NCI-H1048 (cell line): ENCODE measurements around the gene PDXP.
A peak's percentile ranks its signal among the peaks of the same experiment; 100 is the strongest.
"Not testable (repeated sequence)": the region's sequence is repeated elsewhere in the genome, so short reads cannot be mapped to it uniquely, and the experiment has no call there.

Experiments
- DNase-seq: peaks from one replicate; lab custom pipeline; 2025; lab: John Stamatoyannopoulos, UW

PDXP gene

GRCh38 chr22:37658133-37659065 is at the start of gene PDXP:
Gene PDXP (plus strand): TSS chr22:37658723. CDS start chr22:37658783, 60 bp downstream.
- peak; percentile 99 for DNase-seq

- no peak for DNase-seq
These were observed 49.0 kb upstream of the PDXP start for GRCh38 chr22:37609240-37610152.

- not testable (repeated sequence) for DNase-seq
These were observed 48.4 kb upstream of the PDXP start for GRCh38 chr22:37610153-37610475.

GRCh38 chr22:37610480-37611129 is 47.9 kb upstream of the PDXP start:
- DNase-seq = no peak

- no peak for DNase-seq
These were observed 47.3 kb upstream of the PDXP start for GRCh38 chr22:37611207-37611606.

- no peak for DNase-seq
These were observed 42.1 kb upstream of the PDXP start for GRCh38 chr22:37616201-37617083.

- DNase-seq = no peak
These were observed 41.1 kb upstream of the PDXP start for GRCh38 chr22:37617431-37617830.

GRCh38 chr22:37618072-37618656 is 40.4 kb upstream of the PDXP start:
- no peak for DNase-seq

GRCh38 chr22:37618674-37619073 is 39.8 kb upstream of the PDXP start:
- no peak for DNase-seq

GRCh38 chr22:37619991-37620390 is 38.5 kb upstream of the PDXP start:
- DNase-seq = no peak

- no peak for DNase-seq
These were observed 37.1 kb upstream of the PDXP start for GRCh38 chr22:37621352-37621860.

GRCh38 chr22:37623075-37624016 is 35.2 kb upstream of the PDXP start:
- no peak for DNase-seq

GRCh38 chr22:37624017-37624365 is 34.5 kb upstream of the PDXP start:
- no peak for DNase-seq

GRCh38 chr22:37624876-37625275 is 33.6 kb upstream of the PDXP start:
- DNase-seq = no peak

GRCh38 chr22:37625737-37626136 is 32.8 kb upstream of the PDXP start:
- no peak for DNase-seq

GRCh38 chr22:37626144-37626543 is 32.4 kb upstream of the PDXP start:
- DNase-seq = no peak

GRCh38 chr22:37626556-37627075 is 31.9 kb upstream of the PDXP start:
- no peak for DNase-seq

- no peak for DNase-seq
These were observed 31.4 kb upstream of the PDXP start for GRCh38 chr22:37627121-37627520.

GRCh38 chr22:37627545-37627944 is 31.0 kb upstream of the PDXP start:
- DNase-seq = no peak
